ENCODE measurements around the gene HAP1.

DNA sequence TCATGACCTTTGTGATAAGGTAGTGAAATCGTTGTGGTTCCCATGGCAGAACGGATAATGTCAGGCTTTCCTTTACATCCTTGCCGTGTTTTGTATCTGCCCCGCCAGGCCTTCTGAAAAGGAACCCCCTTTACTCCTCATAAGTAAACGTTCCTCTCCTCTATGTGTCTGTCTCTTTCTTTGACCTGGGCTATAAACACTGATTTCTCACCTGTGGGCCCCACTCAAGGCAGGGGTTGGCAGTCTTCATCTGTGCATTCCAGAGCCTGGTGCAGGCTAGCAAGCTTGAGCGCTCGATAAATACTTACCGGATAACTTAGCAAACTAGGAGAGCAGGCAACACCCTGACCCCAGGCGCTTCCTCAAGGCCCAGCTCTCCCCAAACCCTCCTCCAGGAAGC, 7.3 kb upstream of the HAP1 start:
- TF ChIP-seq, protein P1, sequence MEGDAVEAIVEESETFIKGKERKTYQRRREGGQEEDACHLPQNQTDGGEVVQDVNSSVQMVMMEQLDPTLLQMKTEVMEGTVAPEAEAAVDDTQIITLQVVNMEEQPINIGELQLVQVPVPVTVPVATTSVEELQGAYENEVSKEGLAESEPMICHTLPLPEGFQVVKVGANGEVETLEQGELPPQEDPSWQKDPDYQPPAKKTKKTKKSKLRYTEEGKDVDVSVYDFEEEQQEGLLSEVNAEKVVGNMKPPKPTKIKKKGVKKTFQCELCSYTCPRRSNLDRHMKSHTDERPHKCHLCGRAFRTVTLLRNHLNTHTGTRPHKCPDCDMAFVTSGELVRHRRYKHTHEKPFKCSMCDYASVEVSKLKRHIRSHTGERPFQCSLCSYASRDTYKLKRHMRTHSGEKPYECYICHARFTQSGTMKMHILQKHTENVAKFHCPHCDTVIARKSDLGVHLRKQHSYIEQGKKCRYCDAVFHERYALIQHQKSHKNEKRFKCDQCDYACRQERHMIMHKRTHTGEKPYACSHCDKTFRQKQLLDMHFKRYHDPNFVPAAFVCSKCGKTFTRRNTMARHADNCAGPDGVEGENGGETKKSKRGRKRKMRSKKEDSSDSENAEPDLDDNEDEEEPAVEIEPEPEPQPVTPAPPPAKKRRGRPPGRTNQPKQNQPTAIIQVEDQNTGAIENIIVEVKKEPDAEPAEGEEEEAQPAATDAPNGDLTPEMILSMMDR (conservative IDR thresholded peaks at IDR 0.05; ENCODE audit: low read length): no peak
- TF ChIP-seq EZH2phosphoT487 (IDR thresholded peaks at IDR 0.05; ENCODE audit: borderline replicate concordance, low read depth, low read length): no peak

Measured in OCI-LY7 (cell line).